Hepatic stellate cell (primary cell): ENCODE data around the gene ACHE.
"Not testable (repeated sequence)": the region's sequence is repeated elsewhere in the genome, so short reads cannot be mapped to it uniquely, and the experiment has no call there.

Experiments
- DNase-seq: peaks from one replicate; pipeline ENCODE4 v3.0.0; 2011; ENCODE audit warnings: low spot score

ACHE gene

DNA sequence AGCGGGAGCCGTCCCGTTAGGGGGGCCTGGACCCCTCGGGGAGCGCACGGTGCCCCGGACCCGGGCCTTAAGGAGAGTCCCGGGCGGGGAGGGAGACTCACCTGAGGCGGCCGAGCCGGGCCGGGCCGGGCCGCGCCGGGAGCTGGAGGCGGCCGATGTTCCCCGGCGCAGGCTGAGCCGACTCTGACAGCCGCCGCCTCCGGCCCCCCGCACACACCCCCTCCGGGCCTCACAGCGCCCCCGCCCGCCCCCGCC, at the start of gene ACHE:
Gene ACHE, minus strand, starts transcription at position 188 of the 255 bp plus-strand sequence. CDS start 1,656 bp downstream, outside the sequence.
- no peak for DNase-seq

DNA sequence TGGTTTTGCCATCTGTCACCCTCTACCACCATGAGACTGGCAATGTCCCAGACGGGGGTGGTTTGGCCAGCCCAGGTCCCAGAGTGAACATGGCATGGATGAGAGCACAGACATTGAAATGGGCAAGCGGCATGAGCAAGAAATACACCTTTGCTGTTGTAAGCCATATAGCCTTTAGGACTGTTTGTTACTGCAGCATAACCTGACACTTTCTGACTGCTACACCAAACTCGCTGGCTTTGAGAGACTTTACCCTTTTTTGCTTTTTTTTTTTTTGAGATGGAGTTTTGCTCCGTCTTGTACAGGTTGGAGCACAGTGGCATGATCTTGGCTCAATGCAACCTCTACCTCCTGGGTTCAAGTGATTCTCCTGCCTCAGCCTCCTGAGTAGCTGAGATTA, 48.5 kb upstream of the ACHE start:
- no peak for DNase-seq

DNA sequence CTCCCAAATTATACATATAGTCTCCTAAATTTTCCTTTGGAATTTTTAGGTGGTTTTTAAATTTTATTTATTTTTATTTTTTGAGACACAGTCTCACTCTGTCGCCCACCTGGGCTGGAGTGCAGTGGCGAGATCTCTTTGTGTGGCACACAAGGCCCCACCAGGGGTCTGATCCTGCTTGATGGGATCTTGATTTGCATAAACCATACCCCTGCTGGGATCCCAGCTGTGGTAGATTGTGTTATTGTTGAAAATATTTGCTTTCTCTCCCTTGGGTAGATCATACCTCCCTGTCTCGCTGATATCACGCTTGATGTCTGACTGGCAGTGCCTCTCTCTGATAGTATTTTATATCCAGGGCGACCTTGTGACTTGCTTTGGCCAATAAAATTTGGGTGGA, 48.0 kb upstream of the ACHE start:
- no peak for DNase-seq

DNA sequence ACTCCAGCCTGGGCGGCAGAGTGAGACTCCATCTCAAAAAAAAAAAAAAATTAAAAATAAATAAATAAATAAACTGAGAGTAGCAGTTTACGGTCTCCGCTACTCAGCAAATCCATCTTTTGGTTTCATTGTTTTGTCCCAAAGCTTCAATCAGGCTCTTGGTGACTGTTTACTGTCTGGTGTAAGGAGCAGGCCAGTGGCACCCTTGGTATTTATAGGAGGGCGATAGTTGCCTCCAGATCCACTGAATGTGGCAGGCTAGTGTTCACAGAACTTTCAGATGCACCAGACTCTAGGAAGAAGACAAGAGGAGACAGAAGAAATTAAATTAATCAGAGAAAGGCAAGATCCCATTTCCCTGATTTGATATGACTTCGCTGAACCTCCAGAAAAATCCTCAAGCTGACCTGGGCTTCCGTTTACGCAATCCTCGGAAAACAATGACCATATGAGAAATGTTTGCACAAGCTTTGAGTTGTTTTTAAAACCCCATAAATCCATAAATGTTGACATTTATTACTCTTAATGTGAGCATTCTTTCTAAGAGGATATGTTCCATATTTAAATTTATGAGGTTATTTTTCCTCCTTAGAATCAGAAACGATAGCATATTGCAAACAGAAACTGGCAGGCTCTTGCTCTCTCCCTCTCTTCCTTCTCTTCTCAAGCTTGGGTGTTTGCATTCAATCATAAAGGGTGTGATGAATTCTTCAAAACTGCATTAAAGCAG, 46.5 kb upstream of the ACHE start:
- no peak for DNase-seq

DNA sequence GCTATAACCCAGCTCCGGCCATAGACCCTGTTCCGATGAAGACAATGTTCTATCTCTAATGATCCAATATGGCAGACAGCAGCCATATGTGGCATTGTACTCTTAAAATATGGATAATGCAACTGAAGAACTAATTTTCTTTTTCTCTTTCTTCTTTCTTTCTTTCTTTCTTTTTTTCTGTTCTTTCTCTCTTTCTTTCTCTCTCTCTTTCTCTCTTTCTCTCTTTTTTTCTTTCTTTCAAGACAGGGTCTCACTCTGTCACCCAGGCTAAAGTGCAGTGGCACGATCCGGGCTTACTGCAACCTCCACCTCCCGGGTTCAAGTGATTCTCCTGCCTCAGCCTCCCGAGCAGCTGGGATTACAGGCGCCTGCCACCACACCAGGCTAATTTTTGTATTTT, 40.5 kb upstream of the ACHE start:
- not testable (repeated sequence) for DNase-seq

DNA sequence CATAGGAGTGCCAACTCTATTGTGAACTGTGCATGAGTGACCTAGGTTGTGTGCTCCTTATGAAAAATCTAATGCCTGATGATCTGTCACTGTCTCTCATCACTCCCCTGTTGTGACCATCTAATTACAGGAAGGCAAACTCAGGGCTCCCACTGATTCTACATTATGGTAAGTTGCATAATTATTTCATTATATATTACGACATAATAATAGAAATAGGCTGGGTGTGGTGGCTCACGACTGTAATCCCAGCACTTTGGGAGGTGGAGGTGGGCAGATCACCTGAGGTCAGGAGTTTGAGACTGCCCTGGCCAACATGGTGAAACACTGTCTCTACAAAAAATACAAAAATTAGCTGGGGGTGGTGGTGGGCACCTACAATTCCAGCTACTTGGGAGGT, 39.7 kb upstream of the ACHE start:
- DNase-seq: not testable (repeated sequence)

DNA sequence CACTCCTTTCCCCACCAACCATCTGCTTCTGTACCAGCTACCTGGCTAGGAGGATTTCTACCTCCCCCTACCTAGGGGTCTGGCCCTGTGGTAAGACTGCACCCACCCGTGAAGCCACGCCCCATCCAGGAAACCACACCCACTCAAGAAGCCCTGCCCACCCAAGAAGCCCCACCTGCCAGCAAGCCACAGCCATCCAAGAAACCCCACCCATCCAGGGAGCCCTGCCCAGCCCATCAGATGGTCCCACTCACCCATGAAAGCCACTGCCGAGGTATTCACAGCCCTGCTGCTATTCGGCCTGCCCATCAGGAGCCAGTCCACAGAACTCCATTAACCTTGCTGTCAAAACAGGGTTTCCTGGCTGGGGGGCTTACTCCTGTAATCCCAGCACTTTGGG, 38.0 kb upstream of the ACHE start:
- no peak for DNase-seq

DNA sequence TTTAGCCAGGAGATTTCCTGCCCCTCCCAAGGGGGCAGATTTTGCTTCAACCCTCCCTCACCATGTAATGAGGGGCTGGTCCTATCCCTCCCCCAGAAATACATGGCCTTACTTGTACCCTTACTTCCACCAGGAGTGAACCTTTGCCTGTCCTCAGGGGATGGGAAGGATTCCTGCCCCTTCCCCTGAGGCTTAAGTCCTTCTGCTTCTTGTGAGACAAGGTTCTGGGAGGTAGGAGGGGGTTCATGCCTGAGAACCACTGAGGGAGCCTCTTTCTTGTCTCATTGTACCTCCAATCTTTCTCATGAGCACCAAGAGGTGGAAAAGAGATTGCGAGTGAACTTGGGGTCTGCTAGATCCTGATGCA, 34.1 kb upstream of the ACHE start:
- DNase-seq: no peak

DNA sequence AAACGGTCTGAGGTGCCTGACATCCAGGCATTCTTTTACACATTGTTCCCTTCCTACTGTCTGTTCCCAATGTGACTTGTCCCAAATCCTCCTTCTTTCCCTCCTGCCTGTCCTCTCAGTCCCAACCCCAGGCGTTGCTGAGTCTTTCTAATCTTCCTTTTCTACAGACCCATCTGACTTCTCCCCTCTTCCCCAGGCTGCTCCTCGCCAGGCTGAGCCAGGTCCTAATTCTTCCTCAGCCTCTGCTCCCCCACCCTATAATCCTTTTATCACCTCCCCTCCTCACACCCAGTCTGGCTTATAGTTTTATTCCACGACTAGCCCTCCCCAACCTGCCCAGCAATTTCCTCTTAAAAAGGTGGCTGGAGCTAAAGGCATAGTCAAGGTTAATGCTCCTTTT, 27.9 kb upstream of the ACHE start:
- DNase-seq: not testable (repeated sequence)

DNA sequence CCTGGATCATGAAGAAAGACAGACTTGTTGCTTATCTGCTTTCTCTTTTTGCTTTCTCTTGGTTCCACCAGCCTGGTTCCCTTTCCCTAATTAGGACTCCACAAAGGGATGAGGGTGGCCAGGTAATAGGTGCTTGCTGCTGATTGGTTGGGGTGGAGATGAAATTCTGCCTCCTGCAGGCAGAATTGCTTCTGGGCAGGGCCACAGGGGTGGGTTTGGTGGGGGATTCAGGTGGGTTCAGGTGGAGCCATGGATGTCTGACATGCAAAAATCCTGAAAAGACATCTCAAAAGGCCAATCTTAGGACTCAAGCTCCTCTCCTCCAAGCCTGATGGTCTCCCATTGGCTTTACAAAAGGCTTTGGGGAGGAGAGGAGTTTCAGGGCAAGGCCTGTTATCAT, 25.4 kb upstream of the ACHE start:
- no peak for DNase-seq

DNA sequence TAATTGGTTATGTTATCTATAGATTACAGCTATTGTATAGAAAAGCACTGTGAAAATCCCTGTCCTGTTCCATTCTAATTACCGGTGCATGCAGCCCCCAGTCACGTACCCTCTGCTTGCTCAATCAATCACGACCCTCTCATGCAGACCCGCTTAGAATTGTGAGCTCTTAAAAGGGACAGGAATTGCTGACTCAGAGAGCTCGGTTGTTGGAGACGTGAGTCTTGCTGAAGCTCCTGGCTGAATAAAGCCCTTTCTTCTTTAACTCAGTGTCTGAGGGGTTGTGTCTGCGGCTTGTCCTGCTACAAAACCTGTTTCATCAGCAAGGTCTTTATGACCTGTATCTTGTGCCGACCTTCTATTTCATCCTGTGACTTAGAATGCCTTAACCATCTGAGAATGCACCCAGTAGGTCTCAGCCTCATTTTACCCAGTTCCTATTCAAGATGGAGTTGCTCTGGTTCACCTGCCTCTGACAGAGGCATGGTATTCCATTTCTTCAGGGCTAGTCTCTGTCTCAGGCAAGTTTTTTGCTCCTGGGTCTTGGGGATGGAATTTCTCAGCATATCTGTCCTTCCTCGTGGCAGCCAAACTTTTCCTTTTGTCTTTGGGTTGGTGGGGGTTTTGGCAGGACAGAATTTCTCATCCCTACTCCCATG, 24.2 kb upstream of the ACHE start:
- DNase-seq: not testable (repeated sequence)

DNA sequence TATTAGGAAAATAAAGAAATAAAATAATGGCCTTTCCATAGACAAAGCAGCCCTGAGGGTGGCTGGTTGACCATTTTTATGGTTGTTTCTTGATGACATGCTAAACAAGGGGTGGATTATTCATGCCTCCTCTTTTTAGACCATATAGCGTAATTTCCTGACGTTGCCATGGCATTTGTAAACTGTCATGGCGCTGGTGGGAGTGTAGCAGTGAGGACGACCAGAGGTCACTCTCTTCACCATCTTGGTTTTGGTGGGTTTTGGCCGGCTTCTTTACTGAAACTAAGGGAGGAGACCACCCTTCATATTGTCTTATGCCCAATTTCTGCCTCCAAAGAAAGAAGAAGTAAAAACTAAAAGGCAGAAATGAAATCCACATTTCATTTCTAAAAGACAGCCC, 23.6 kb upstream of the ACHE start:
- DNase-seq: not testable (repeated sequence)

DNA sequence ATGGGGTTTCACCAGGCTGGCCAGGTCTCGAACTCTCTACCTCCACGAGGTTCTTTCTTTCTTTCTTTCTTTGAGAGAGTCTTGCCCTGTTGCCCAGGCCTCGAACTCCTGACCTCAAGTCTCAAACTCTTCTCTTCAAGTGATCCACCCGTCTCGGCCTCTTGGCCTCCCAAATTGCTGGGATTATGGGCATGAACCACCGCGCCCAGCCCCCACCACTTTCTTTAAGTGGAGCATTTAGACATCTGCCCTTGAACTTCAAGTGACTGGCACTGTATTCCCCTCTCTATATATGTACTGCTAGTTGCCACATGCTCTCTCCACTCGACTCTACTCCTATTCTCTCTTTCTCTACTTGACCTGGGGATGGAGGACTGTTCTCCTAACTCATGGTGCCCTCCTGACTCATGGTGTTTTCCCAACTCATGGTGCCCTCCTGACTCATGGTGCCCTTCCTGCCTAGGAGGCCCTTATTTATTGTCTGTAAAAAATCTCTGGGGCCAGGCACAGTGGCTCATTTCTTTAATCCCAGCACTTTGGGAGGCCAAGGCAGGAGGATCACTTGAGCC, 19.3 kb upstream of the ACHE start:
- DNase-seq: no peak

DNA sequence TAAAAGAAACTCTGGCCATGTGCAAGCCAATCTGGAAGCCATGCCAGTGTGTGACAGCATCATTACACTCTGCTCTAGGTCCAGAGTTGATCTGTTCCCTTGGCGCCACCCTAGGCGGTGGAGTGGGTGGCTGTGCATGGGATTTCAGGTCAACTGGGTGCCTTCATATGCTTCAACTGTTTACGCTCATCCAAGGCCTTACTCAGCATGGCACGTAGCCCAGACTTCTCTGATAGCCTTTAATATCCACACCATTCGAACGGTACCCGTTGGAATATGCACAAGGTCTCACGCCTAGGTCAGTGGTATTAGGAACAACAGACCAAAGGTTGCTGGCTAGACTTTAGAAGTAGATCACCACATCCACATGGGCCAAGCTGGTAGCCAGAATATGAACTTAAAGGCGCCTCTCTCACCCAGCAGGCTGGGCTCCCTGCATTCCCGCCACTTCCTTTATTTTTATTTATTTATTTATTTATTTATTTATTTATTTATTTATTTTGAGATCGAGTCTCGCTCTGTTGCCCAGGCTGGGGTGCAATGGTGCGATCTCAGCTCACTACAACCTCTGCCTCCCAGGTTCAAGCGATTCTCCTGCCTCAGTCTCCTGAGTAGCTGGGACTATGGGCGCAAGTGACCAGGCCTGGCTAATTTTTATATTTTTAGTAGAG, 18.7 kb upstream of the ACHE start:
- no peak for DNase-seq

DNA sequence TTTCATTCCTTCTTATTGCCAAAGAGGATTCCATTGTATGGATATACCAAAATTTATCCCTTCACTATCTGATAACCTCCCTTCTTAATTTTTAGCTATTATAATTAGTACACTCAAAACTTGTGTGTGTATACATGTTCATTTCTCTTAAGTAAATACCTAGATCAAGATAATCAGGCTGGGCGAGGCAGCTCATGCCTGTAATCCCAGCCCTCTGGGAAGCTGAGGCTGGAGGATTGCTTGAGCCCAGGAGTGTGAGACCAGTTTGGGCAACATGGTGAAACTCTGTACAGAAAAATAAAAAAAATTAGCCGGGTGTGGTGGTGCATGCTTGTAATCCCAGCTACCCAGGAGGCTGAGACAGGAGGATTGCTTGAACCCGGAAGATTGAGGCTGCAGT, 15.8 kb upstream of the ACHE start:
- no peak for DNase-seq

DNA sequence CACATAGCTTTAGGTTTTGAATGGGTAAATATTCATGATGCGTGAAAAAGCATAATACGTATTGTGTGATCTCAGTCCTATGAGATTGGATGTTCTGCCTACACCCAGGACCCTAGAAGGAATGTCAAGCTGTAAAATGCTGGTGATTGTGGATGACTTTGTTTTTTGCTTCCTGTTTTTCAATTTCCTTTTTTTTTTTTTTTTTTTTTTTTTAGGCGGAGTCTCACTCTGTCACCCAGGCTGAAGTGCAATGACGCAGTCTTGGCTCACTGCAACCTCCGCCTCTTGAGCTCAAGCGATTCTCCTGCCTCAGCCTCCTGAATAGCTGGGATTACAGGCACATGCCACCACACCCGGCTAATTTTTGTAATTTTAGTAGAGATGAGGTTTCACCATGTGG, 14.8 kb upstream of the ACHE start:
- DNase-seq: not testable (repeated sequence)

DNA sequence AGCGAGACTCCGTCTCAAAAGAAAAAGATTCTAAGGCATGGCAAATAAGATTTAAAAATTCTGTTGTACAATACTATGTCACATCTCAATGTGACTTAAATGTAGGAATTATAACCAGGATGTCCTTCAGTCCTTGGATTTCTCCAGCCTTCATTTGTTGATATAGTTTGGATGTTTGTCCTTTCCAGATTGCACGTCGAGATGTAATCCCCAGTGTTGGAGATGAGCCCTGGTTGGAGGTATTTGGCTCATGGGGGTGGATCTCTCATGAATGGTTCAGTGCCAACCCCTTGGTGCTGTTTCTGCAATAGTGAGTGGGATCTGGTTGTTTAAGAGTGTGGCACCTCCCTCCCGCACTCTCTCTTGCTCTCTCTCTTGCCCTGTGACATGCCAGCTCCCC, 12.8 kb upstream of the ACHE start:
- no peak for DNase-seq

DNA sequence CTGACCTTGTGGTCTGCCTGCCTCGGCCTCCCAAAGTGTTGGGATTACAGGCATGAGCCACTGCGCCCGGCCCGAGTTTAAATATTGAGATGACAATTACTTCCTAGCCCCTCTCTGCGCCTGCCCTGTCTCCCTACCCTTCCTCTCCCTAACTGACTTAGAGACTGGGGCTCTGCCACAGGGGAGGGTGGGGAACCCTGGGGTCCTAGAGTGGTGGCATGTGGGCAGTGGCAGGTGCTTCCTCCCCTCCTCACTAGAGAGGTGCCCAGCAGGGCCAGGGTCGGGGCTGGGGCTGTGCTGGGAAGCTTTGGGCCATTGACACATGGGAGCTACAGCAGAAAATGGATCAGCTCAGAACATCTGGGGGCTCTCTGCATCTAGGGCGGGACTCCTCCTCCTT, 7.0 kb upstream of the ACHE start:
- DNase-seq: no peak

DNA sequence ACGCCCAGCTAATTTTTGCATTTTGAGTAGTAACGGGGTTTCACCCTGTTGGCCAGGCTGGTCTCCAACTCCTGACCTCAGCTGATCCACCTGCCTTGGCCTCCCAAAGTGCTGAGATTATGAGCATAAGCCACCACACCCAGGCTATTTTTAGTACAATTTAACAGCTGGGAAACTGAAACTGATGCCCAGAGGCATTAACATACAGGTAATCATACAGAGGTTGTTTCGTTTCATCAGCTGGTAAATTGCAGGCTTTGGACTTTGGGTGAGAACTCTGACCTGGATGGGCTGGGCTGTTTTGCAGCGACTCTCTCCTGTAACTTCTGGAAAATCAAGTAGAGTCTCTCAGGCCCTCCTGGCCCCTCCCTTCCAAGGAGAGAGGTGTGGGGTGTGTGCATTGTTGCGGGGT, 6.2 kb upstream of the ACHE start:
- no peak for DNase-seq

DNA sequence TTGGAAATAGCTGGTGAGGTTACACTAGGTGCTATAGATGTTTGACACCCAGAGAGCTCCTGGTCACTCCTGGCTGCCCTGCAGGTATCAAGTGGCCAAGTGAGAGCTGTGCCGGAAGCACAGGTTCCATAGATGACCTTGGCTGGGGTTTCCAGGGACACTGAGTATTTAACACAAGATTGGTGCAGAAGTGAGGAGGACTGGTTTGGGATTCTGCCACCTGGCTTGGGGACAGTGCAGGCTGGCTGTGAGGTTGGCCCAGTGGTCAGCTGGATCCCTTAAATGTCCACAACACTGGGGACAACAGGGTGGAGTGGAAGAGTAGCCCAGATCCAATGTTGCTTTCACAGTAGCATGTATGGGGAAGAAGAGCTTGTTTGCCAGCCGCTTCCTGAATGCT, 5.3 kb upstream of the ACHE start:
- no peak for DNase-seq

DNA sequence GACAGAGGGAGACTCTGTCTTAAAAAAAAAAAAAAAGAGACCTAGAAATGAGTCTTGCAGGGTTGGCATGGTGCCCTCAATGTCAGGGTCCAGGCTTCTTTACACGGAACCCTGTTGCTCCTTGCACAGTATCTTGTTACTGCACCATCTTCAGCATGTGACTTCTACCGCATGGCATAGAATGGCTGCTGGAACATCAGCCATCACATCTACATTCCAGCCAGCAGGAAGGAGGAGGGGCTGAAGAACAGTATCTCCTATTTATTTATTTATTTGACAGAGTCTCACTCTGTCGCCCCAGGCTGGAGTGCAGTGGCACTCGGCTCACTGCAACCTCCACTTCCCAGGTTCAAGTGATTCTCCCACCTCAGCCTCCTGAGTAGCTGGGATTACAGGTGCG, 3.7 kb upstream of the ACHE start:
- no peak for DNase-seq

DNA sequence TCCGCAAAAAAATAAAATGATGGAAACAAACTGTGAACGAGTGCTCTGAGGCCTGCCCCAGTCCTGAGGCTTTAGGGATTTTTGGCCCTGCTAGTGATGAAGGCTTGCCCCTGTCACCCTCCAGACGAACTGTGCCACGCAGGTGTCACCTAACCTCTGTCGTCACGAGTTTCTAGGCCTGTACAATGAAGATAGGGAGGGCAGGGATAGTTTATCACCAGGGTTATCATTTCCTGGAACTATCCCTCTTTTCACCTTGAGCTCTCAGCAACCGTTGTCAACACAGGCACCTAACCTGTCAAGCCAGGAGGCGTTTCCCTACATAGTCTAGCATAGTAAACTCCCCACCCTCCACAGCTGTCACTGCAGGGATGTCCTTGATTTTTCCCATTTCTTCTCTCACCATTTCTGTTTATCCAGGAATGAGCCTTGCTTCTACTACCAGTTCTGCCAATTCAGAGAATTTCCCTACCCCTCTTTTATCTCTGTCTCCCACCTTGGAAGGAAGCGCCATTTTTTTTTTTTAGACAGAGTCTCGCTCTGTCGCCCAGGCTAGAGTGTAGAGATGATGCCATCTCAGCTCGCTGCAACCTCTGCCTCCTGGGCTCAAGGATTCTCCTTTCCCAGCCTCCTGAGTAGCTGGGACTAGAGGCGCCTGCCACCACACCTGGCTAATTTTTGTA, 2.2 kb upstream of the ACHE start:
- DNase-seq: no peak
